Endothelial cell of umbilical vein (primary cell): ENCODE results near the gene PEG3. TPM values are rescaled to one million over a fixed set of nuclear protein-coding genes. Genes with fewer than 3 reads are reported as not detected.

Source experiments
- BruUV-seq: library from RNA; stranded (reverse); fragments of 400-500 nt; replicated peaks from 2 replicates; lab custom pipeline; 2021; lab: Mats Ljungman, UMichigan
- CTCF ChIA-PET: fragments of 300-600, 350-600 bp; sonication (Branson Sonifier 250); formaldehyde crosslinking; loops from one replicate; lab custom pipeline; 2021; ENCODE audit warnings: antibody characterized with exemption, inconsistent platforms; lab: Charles Lee
- POLR2A ChIA-PET: fragments of 300-600, 350-600 bp; sonication (Branson Sonifier 250); formaldehyde crosslinking; loops from one replicate; lab custom pipeline; 2021; ENCODE audit warnings: antibody characterized with exemption, inconsistent platforms; lab: Charles Lee
- DNase-seq: peaks from one replicate; pipeline ENCODE4 v3.0.0-alpha.2; 2011; ENCODE audit warnings: low read depth, low spot score
- FAIRE-seq: peaks from 2 replicates; lab custom pipeline; 2011; peaks lifted over from hg19 to GRCh38; lab: Jason Lieb, UNC
- H2AFZ ChIP-seq: 2 replicates; pipeline ENCODE4 v1.6.0; 2012; ENCODE audit warnings: low read depth, low read length, control low read depth, inconsistent platforms
- H3K27ac ChIP-seq: 2 replicates; pipeline ENCODE4 v1.5.1; 2011; ENCODE audit warnings: low read depth, mild to moderate bottlenecking, control low read depth, low read length, moderate library complexity; ENCODE audit not compliant: insufficient read depth
- H3K27me3 ChIP-seq, 2 experiments: 2 replicates each; pipeline versions ENCODE4 v1.6.0 to v1.6.1; 2011; ENCODE audit warnings: low read length in 2 of 2, mixed read lengths in 1 of 2; ENCODE audit not compliant: control insufficient read depth in 2 of 2, insufficient read depth in 2 of 2
- H3K36me3 ChIP-seq, 2 experiments: 2 replicates in 1 of 2; 3 replicates in 1 of 2; pipeline ENCODE4 v1.5.1; 2011; ENCODE audit warnings: low read length in 2 of 2, mild to moderate bottlenecking in 1 of 2, moderate library complexity in 1 of 2; ENCODE audit not compliant: control insufficient read depth in 2 of 2, insufficient read depth in 2 of 2; ENCODE audit errors: extremely low read depth in 1 of 2
- H3K4me1 ChIP-seq: 3 replicates; pipeline ENCODE4 v1.5.1; 2011; ENCODE audit warnings: mild to moderate bottlenecking, low read length; ENCODE audit not compliant: control insufficient read depth, insufficient read depth; ENCODE audit errors: extremely low read depth
- H3K4me2 ChIP-seq: 2 replicates; pipeline ENCODE4 v1.6.1; 2011; ENCODE audit warnings: low read length, control low read depth, mixed read lengths; ENCODE audit not compliant: insufficient read depth
- H3K4me3 ChIP-seq, 3 experiments: fragments of 200-600 bp in 1 of 3; sonication (generic), shearing (Covaris generic) in 1 of 3; replicated peaks in 1 of 3; 2 replicates each; pipeline ENCODE4 v1.5.1; 2011 to 2016; ENCODE audit warnings: control low read depth in 3 of 3, low read length in 3 of 3, mild to moderate bottlenecking in 2 of 3, inconsistent platforms in 1 of 3, low read depth in 1 of 3, moderate library complexity in 1 of 3; ENCODE audit not compliant: insufficient read depth in 1 of 3
- H3K79me2 ChIP-seq: 2 replicates; pipeline ENCODE4 v1.6.0; 2012; ENCODE audit warnings: low read length, inconsistent platforms; ENCODE audit not compliant: control insufficient read depth, insufficient read depth
- H3K9ac ChIP-seq: replicated peaks from 2 replicates; pipeline ENCODE3; 2011; ENCODE audit warnings: low read length, control low read depth; ENCODE audit not compliant: insufficient read depth; ENCODE audit errors: extremely low read depth
- H3K9me1 ChIP-seq: replicated peaks from 3 replicates; pipeline ENCODE4 v1.6.0; 2011; ENCODE audit warnings: mild to moderate bottlenecking, low read length; ENCODE audit not compliant: control insufficient read depth, insufficient read depth; ENCODE audit errors: extremely low read depth
- H3K9me3 ChIP-seq: replicated peaks from 2 replicates; pipeline ENCODE4 v1.5.1; 2012; ENCODE audit warnings: low read length, inconsistent platforms; ENCODE audit not compliant: control insufficient read depth, insufficient read depth
- H4K20me1 ChIP-seq: replicated peaks from 2 replicates; pipeline ENCODE3; 2011; ENCODE audit warnings: mild to moderate bottlenecking, low read length; ENCODE audit not compliant: control insufficient read depth, insufficient read depth; ENCODE audit errors: extremely low read depth
- EZH2 ChIP-seq: IDR thresholded peaks from 2 replicates; pipeline ENCODE4 v1.6.1; 2012; ENCODE audit warnings: borderline replicate concordance, low read depth, mild to moderate bottlenecking, moderate library complexity, low read length, inconsistent platforms; ENCODE audit not compliant: severe bottlenecking
- FOS ChIP-seq: IDR thresholded peaks from 2 replicates; pipeline ENCODE4 v1.6.1; 2011; ENCODE audit warnings: mild to moderate bottlenecking, low read length, moderate library complexity, borderline replicate concordance; ENCODE audit not compliant: insufficient read depth
- GATA2 ChIP-seq: IDR thresholded peaks from 2 replicates; pipeline ENCODE4 v1.7.0; 2011; ENCODE audit warnings: low read depth, mild to moderate bottlenecking, moderate library complexity, mixed read lengths, low read length; ENCODE audit not compliant: insufficient read length, insufficient read depth
- JUN ChIP-seq: IDR thresholded peaks from 2 replicates; pipeline ENCODE4 v1.6.1; 2011; ENCODE audit warnings: borderline replicate concordance, low read depth; ENCODE audit not compliant: insufficient read length, insufficient read depth
- MYC ChIP-seq: IDR thresholded peaks from one replicate; pipeline ENCODE4 v1.6.1; 2011; ENCODE audit warnings: mild to moderate bottlenecking, low read depth, low read length
- POLR2A ChIP-seq: IDR thresholded peaks from 2 replicates; pipeline ENCODE4 v1.6.1; 2012; ENCODE audit warnings: low read depth, mild to moderate bottlenecking, control low read depth, low read length
- POLR2AphosphoS5 ChIP-seq: IDR thresholded peaks from 2 replicates; pipeline ENCODE4 v1.6.1; 2012; ENCODE audit warnings: low read depth, mild to moderate bottlenecking, control low read depth, low read length, moderate library complexity; ENCODE audit not compliant: insufficient read depth
- dilution Hi-C: fragments of 300-500 bp; cut with MboI; formaldehyde crosslinking; loops from one replicate; pipeline ENCODE4 v1.15.0; 2019; ENCODE audit warnings: low sequenced_read_pairs; ENCODE audit not compliant: extremely low pct_ligation_motif_present
- intact Hi-C: fragments of 100-400 bp; cut with micrococcal nuclease; formaldehyde crosslinking; loops from one replicate; pipeline ENCODE4 v1.10.0; 2022
- polyA plus RNA-seq, 4 experiments: library from polyadenylated mRNA; depleted of rRNA in 3 of 4; stranded (reverse) in 3 of 4; unstranded in 1 of 4; fragments of >200 nt; gene quantifications; 2 replicates each; pipeline versions ENCODE4 v1.2.1 to v1.2.3, GENCODE V29; 2011 to 2012; ENCODE audit warnings: missing spikeins in 1 of 4
- total RNA-seq: library from RNA; stranded (reverse); gene quantifications from 2 replicates; pipeline ENCODE4 v1.2.3, GENCODE V29; 2021
- TF ChIP-seq, protein P1 (sequence below), 2 donors: IDR thresholded peaks; 1 replicate in 1 of 2; 2 replicates in 1 of 2; pipeline ENCODE4 v1.5.1; 2011; ENCODE audit warnings: low read length in 2 of 2, mild to moderate bottlenecking in 2 of 2, moderate library complexity in 2 of 2, control low read depth in 1 of 2, inconsistent platforms in 1 of 2, low read depth in 1 of 2; ENCODE audit not compliant: insufficient read depth in 1 of 2; ENCODE audit errors: extremely low read depth in 1 of 2
- TF ChIP-seq, protein P2 (sequence below): IDR thresholded peaks from 2 replicates; pipeline ENCODE4 v1.6.1; 2011; ENCODE audit not compliant: insufficient read depth, insufficient read length

PEG3 gene
- total and polyA plus RNA-seq, 2 donors (not counting 3 experiments of a cell fraction or from before 2014, with no cell fraction given) = 0.27 TPM; not detected in 1

DNA sequence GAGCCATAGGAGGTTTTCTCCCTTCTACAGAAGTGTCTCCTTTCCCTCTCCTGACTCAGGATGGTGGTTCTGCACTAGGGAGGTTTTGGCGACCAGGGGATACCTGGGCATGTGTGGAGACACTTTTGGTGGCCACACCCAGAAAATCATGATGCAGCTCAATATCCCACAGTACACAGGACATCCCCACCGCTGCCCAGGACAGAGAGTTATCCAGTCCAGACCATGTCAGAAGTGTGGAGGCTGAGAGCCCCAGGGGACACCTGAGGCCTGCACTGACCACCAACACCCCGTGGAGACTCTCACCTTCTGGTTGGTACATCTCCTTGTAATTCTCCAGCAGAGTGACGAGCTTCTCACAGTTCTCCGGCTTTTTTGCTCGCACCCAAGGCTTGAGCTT lies 16.6 kb downstream of the PEG3 start:
- POLR2A ChIA-PET = no interaction called here
- dilution Hi-C loops = no loop called here

More for the DNA sequence above, 16.6 kb downstream of the PEG3 start:
- CTCF ChIA-PET = no interaction called here
- FAIRE-seq (no peak), DNase-seq (no peak)
- H2AFZ ChIP-seq = no peak overlapping the region
- no peak overlapping the region for H3K4me3 ChIP-seq
- no peaks in the 10 kb centered on the region for H3K9me1 ChIP-seq
- no peaks in the 10 kb centered on the region for H3K79me2 ChIP-seq
- no peak overlapping the region for H3K27ac ChIP-seq
- H3K4me1 ChIP-seq = no peaks in the 10 kb centered on the region
- H3K9ac ChIP-seq = no peak overlapping the region
- no peaks in the 10 kb centered on the region for H3K36me3 ChIP-seq
- TF ChIP-seq POLR2AphosphoS5 = no peak
- TF ChIP-seq GATA2 = no peak
- TF ChIP-seq MYC = no peak
- TF ChIP-seq, protein P1, sequence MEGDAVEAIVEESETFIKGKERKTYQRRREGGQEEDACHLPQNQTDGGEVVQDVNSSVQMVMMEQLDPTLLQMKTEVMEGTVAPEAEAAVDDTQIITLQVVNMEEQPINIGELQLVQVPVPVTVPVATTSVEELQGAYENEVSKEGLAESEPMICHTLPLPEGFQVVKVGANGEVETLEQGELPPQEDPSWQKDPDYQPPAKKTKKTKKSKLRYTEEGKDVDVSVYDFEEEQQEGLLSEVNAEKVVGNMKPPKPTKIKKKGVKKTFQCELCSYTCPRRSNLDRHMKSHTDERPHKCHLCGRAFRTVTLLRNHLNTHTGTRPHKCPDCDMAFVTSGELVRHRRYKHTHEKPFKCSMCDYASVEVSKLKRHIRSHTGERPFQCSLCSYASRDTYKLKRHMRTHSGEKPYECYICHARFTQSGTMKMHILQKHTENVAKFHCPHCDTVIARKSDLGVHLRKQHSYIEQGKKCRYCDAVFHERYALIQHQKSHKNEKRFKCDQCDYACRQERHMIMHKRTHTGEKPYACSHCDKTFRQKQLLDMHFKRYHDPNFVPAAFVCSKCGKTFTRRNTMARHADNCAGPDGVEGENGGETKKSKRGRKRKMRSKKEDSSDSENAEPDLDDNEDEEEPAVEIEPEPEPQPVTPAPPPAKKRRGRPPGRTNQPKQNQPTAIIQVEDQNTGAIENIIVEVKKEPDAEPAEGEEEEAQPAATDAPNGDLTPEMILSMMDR (IDR thresholded peaks at IDR 0.05; ENCODE audit: extremely low read depth in 1 of 2, insufficient read depth in 1 of 2, low read depth in 1 of 2, low read length in 2 of 2) = no peak
- no peak for TF ChIP-seq EZH2
- TF ChIP-seq JUN = no peak
- TF ChIP-seq POLR2A = no peak
- TF ChIP-seq, protein P2, sequence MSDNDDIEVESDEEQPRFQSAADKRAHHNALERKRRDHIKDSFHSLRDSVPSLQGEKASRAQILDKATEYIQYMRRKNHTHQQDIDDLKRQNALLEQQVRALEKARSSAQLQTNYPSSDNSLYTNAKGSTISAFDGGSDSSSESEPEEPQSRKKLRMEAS = no peak
- TF ChIP-seq FOS = no peak
- H4K20me1 ChIP-seq = no peaks in the 10 kb centered on the region
- peaks cover 17% of the 10 kb centered on the region for H3K9me3 ChIP-seq
- H3K4me2 ChIP-seq = no peak overlapping the region
- intact Hi-C loops = no loop called here
- no TSS peak for BruUV-seq
- no peaks in the 10 kb centered on the region for H3K27me3 ChIP-seq
